ENCODE data around the gene NAIP. TPM values are rescaled to one million over a fixed set of nuclear protein-coding genes. Genes with fewer than 3 reads are reported as not detected.
"Not testable (repeated sequence)": the region's sequence is repeated elsewhere in the genome, so short reads cannot be mapped to it uniquely, and the experiment has no call there.

Gene NAIP
- total RNA-seq (ENCODE audit: low replicate concordance), result 4.3 and 6.8 TPM in 2 replicates

DNA sequence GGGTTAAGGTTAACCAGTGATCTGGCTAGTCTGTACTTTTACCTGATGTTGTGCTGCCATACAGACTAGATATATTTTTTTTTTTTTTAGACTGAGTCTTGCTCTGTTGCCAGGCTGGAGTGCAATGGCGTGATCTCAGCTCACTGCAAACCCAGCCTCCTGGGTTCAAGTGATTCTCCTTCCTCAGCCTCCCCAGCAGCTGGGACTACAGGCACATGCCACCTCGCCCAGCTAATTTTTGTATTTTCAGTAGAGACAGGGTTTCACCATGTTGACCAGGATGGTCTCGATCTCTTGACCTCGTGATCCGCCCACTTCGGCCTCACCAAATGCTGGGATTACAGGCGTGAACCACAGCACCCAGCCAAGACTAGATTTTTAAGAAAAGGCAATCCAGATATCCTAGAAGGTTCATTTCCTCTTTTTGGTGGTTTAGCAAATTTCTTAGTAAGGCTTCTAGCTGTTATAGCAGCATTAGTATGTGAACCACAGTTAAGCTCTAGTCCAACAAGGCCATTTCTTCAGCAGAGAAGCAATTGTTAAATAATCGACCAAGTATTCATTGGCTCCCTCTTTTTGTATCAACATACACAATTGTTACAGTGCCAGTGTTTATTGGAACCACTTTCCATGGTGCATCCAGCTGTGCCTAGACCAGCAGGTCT is at the start of gene NAIP:
TSS of gene NAIP (minus strand) at position 51 of the 665 bp plus-strand sequence. CDS start 12,424 bp downstream, outside the sequence.
- DNase-seq (ENCODE audit: low read depth), result not testable (repeated sequence)

DNA sequence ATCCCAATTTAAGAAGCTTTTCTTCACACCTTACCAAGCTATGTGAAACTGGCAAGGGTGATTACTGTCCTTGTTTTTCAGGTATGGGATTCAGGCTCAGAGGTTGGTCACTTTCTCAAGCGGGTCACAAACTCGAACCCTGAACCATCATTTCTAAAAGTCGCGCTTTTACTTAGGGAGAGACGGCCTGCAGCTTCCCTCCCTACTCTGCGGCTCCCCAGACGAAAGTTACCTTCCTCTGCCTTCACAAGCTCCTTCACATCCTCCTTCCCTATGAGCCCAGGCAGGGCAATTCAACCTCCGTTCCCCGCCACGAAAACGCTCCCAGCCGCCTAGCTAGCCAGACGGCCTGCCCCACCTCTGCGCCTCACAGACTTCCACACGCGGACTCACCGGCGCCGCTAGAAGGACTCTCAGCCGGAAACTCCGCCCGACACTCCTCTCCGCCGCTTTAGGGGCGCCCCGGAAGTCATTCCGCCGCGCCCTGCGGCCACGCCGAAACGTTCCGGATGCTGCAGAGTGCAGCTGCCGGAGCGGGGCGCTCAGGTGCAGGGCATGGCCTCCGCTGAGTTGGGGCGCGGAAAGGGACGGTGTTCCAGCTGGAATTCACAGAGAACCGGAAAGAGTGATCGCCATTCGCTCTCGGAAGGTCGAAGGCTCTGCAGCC is 42.3 kb upstream of the NAIP start, which contains the start of gene GTF2H2:
TSS of gene GTF2H2 (minus strand) at position 415 of the 667 bp plus-strand sequence. CDS start 4,913 bp downstream, outside the sequence.
- not testable (repeated sequence) for H3K4me3 ChIP-seq (ENCODE audit: low read depth, low read length); DNase-seq (ENCODE audit: low read depth)

More for the DNA sequence above, at the start of gene NAIP:
- not testable (repeated sequence) for H3K4me3 ChIP-seq (ENCODE audit: low read depth, low read length)

- not testable (repeated sequence) for H3K4me3 ChIP-seq (ENCODE audit: low read depth, low read length)
These were observed 36.2 kb upstream of the NAIP start for GRCh38 chr5:71061322-71061721.

GRCh38 chr5:71059426-71059825 is 34.3 kb upstream of the NAIP start:
- not testable (repeated sequence) for H3K4me3 ChIP-seq (ENCODE audit: low read depth, low read length); DNase-seq (ENCODE audit: low read depth)

More at GRCh38 chr5:71061322-71061721, 36.2 kb upstream of the NAIP start:
- DNase-seq (ENCODE audit: low read depth), result not testable (repeated sequence)

- H3K4me3 ChIP-seq (ENCODE audit: low read depth, low read length); DNase-seq (ENCODE audit: low read depth): not testable (repeated sequence)
These were observed 19.7 kb upstream of the NAIP start for GRCh38 chr5:71044808-71045207.

- not testable (repeated sequence) for DNase-seq (ENCODE audit: low read depth); H3K4me3 ChIP-seq (ENCODE audit: low read depth, low read length)
These were observed 19.0 kb upstream of the NAIP start for GRCh38 chr5:71044128-71044527.

DNA sequence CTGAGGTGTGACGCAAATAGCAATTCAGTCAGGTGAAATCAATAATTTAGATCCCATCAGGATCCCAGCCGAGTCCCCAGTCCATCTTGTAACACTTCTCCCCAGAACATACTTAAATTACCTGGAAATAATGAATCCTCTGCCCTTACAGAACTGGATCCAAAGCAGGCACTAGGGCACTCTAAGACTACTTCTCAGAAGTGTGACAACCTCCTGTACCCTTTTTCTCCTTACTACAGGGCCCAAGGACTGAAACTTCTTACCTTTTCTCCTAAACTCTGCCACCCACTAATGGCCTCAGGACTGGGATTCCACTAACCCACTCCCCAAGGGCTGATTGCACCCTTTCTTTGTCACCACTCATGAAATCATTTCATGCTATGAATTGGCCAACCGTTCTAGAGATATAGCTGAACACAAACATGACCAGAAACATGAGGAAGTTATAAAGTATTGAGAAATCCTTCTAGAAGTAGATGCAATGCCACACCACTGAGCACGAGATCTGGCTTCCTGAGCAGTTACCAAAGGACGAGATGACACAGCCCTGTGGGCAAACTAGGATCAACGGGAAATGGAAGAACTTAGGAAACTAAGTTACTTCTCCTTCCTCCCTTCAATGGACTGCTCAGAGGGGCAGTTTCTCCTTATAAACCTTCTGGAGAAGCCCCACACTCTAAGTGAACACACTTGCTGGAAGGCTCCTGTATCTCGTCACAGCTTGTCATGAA is 6.1 kb upstream of the NAIP start:
- H3K4me3 ChIP-seq (ENCODE audit: low read depth, low read length); DNase-seq (ENCODE audit: low read depth): not testable (repeated sequence)

- not testable (repeated sequence) for H3K4me3 ChIP-seq (ENCODE audit: low read depth, low read length); DNase-seq (ENCODE audit: low read depth)
These were observed 4.5 kb downstream of the NAIP start for GRCh38 chr5:71020643-71021042.

DNA sequence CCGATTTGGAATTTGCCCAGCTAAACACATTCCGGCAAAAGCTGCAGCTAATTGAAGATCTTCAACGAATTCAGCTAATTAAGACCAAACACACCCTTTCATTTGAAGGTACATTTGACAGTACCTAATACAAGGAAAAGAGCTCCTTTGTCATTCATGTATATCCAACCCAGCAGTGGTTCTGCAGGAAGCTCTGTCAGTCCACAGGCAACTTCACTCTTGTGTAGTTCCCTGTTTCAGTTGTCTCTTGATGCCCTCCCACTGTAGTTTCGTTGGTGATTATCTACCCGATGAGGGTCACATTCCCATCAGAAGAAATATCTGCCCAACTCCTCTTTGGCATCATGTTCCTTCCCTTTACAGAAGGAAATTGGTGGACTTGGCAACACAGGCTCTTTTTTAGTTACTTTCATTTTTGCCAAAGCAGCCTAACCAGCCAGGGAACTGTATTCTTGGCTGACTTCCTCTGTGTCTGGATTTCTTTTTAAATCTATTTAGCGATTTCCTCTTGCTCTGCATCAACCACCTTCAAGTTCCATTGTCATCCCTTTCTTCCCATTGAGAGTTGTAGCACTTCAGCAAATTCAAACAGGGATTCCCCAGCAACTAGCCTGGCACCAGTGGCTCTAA is 6.6 kb downstream of the NAIP start:
- not testable (repeated sequence) for DNase-seq (ENCODE audit: low read depth); H3K4me3 ChIP-seq (ENCODE audit: low read depth, low read length)

- no peak overlapping the region for H3K4me3 ChIP-seq (ENCODE audit: low read depth, low read length)
- TF ChIP-seq, protein P1, sequence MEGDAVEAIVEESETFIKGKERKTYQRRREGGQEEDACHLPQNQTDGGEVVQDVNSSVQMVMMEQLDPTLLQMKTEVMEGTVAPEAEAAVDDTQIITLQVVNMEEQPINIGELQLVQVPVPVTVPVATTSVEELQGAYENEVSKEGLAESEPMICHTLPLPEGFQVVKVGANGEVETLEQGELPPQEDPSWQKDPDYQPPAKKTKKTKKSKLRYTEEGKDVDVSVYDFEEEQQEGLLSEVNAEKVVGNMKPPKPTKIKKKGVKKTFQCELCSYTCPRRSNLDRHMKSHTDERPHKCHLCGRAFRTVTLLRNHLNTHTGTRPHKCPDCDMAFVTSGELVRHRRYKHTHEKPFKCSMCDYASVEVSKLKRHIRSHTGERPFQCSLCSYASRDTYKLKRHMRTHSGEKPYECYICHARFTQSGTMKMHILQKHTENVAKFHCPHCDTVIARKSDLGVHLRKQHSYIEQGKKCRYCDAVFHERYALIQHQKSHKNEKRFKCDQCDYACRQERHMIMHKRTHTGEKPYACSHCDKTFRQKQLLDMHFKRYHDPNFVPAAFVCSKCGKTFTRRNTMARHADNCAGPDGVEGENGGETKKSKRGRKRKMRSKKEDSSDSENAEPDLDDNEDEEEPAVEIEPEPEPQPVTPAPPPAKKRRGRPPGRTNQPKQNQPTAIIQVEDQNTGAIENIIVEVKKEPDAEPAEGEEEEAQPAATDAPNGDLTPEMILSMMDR (IDR thresholded peaks at IDR 0.05; ENCODE audit: insufficient read depth, low read length), result no peak
- DNase-seq (ENCODE audit: low read depth), result no peak
These were observed 11.0 kb downstream of the NAIP start for GRCh38 chr5:71014176-71014575.

GRCh38 chr5:71013575-71013974 is 11.6 kb downstream of the NAIP start:
- H3K4me3 ChIP-seq (ENCODE audit: low read depth, low read length), result no peak overlapping the region
- TF ChIP-seq, protein P1 (IDR thresholded peaks at IDR 0.05; ENCODE audit: insufficient read depth, low read length), result no peak
- no peak for DNase-seq (ENCODE audit: low read depth)
